Inflammatory macrophage treated with lipopolysaccharide for 1 hour (primary cell): ENCODE results near the gene FBXW4.

ENCODE experiments used
- DNase-seq, 2 donors: peaks; one replicate each; pipeline ENCODE4 v3.0.0-alpha.2; 2020 to 2022

FBXW4 gene

DNA sequence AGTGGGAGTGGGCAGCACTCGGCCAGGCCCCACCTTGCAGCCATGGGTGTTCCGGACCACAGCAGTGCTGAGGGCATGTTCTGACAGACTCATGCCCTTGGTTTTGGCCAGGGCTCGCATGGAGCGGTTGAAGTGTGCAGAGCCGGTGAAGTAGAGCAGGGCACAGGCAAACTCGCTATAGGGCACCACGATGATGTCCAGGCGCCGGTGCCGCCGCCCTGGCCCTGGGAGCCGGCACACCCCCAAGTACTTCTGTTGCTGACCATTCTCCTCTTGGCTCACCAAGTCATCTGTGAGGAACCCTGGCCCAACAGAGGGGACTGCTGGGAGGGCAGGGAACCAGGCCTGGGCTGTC is 115.5 kb downstream of the FBXW4 start:
- DNase-seq = no peak

DNA sequence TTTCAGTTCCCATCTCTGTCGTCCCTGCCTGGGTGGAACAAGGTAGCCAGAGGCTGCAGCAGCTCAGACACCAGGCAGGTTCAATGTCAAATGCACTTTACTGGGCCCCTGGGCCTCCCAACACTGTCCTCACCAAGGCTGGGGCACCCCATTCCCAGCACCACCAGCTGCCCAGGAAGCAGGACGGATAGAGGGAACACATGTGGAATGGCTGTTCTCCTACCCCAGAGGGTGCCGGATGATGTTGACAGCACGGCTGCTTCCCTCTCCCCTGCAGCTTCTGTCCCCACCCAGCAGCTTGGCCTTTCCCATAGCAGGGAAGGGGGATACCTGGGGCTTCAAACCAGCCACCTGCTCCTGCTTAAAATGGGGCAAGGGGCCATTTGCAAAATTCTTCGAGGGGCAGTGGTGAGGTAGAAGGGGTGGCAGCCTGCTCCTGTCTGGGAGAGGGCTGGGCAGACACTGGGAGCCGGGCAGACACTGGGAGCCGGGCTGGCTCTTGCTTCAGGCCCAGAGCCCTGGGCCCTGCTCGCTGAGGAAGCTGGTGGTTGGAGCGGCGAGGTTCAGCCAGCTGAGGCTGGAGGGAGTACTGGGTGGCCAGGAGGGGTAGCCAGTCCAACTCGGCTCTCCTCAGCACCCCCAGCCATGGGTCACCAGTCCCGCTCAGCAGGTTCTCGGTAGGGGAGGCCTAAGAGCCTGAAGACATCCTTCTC is 116.0 kb downstream of the FBXW4 start:
- no peak for DNase-seq

DNA sequence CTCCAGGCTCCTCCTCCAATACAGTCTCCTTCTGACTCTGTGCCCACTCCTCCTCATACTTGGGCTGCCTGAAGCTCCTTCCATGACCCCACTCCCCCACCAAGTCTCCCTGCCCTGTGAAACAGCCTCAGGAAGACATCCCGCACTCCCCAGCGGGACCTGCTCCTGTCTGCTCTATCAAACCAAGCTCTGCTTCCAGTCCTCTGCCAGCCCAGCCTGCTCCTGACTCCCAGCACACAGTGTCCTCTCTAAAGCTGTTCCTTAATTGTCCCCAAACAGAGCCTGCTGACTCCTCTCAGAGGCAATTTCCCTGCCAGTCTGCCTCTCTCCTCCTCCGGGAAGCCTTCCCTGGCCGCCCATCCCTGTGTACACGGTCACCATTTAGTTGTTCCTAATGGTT is 116.8 kb downstream of the FBXW4 start:
- DNase-seq = no peak

DNA sequence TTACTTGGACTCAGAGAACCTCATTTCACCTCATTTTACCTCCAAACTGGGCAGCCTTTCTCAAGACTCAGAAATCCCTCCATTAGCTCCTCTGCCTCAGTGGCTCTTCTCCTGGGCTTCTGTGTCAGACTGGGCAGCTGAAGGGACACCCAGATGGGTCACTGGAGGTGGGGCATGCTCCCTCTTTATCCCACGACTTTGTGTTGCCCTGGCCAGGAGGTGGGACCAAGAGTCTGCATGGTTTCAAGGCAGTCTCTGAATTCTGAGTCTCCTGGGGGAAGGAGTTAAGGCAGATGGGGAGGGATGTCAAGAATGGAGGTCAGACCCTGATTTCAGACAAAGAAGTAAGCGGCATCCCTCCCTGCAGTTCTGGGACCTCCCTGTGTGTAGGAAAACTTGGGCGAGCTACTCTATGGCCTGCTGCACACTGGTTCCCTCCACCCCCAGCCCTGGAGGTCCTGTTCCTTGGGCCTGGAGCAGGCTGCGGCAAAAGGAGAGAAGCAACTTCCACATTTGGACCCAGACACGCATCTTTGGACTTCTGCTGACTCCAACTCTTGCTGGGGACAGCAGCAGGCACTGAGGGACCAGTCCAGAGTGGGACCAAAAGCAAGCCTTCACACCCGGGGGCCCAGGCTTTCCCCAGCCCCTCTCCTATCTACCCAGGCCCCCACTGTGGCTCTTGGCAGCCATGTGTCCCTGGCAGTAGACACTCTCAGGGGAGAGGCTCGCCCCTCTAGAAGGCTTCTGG is 117.7 kb downstream of the FBXW4 start:
- DNase-seq = no peak

DNA sequence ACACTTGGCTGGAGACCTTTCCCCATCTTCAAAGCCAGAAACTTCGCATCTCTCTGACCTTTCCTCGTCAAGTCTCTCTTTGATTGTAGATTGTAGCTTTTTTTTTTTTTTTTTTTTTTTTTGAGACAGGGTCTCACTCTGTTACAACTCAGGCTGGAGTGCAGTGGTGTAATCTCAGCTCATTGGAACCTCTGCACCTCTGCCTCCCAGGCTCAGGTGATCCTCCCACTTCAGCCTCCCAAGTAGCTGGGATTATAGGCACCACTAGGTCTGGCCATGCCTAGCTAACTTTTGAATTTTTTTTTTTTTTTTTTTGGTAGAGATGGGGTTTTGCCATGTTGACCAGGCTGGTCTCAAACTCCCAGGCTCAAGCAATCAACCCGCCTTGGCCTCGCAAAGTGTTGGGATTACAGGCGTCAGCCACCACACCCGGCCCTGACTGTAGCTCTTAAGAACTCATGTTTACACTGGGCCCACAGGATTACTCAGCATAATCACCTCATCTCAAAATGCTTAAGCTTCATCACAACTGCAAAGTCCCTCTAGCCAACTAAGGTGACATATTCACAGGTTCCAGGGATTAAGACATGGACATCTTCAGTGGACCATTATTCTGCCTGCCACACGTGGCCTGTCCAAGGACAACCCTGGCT is 118.6 kb downstream of the FBXW4 start:
- DNase-seq = no peak

DNA sequence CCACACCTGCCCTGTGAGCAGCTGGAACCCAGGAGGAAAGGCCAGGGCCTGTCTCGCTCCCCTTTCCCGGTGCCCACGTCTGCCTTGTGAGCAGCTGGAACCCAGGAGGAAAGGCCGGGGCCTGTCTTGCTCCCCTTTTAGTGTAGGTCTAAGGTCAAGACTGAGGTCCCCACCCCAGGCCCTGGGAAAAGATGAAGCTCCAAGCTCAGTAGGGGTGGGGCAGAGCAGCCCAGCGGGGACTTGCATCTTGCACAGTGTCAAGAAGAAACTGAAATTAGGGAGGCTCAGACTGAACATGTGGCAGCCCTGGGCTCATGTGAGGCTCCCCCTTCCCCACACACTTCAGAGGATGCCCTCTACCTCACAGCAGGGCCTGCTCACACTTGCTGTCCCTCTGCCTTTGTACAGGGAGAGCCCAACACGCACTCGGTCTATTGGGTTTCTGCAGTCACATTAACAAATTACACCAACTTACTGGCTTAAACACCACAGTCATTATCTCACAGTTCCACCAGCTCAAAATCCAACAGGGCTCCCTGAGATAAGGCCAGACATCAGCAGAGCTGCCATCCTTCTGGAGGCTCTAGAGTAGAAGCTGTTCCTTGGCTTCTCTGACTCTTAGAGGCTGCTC is 119.3 kb downstream of the FBXW4 start:
- no peak for DNase-seq

DNA sequence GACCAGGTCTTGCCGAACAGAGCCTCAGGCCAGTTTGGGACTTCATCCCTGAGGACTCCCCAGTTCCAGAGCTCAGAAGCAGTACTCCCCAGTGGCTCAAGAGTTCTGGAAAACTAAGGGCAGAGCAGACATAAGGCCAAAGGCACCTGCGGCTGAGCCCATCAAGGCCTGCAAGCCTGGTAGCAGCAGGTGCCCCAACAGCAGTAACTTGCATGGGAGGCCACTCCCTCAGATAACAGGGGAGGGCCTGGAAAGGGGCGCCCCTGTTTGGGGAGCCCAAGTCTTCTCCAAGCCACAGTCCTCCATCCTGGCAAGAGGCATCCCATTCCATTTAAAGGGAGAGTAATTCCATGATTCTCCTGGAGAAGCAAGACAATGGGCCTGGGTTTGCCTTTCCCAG is 119.9 kb downstream of the FBXW4 start:
- no peak for DNase-seq

DNA sequence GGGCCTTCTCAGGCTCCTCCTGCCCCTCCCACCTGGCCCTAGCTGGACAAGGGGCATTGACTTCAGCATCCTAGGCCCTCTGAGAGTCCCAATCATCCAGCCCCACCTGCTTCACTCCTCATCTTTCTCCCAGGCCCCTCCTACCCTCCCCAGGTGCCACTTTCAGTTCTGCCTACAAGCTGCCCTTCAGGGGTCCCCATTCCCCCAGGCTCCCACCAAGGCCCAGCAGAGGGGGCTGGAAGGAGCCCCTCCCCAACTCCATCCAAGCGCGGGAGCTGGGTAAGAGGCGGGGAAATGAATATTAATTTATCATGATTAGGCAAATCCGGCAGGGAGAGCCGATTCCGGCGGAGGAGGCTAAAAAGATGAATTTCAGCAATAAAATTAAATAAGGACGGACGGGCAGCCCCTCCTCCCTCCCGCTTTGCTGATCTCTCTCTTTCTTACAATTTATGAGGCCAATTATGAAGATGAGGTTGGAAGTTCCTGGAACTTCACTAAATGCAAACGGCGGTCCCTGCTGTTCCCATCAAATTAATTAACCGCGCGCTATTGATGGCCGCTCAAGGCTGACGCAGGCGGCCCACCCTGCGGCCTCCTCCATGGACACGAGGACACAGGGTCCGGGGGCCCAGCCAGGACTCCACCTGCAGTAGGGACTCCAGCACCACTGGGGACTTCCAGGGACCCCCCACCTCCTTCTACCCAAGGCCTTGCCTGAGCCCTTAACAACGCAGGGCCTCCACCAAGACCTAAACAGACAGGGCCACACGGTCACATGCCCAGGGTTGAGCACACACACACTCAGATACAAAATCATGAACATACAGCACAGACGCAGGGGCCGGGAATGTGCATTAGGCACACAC is 120.9 kb downstream of the FBXW4 start:
- no peak for DNase-seq

DNA sequence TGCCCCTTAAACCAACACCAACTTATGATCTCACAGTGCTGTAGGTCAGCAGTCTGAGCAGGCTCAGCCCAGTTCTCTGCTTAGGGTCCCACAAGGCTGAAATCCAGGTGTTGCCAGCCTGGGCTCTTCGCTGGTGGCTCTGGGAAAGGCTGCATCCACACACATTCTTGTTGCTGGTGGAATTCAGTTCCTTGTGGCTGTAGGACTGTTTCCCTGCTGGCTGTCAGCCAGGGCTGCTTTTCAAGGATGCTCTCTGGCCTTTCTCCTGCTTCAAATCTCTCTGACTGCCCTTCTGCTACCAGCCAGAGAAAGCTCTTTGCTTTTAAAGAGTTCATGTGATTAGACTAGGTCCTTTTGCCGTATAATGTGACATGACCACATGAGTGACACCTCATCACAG is 122.2 kb downstream of the FBXW4 start:
- no peak for DNase-seq

DNA sequence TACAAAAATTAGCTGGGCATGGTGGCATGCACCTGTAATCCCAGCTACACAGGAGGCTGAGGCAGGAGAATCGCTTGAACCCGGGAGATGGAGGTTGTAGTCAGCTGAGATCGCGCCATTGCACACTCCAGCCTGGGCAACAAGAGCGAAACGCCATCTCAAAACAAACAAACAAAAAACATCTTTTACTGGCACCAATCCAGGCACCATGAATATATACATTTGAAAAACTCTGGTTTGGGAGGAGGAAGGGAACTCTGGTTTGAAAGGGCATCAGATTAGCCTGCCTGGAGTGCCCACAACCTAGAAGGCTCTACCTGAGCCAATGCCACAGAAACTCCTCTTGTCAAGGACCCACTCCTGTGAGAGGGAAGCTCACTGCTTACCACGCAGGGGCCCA is 122.8 kb downstream of the FBXW4 start:
- DNase-seq = no peak

DNA sequence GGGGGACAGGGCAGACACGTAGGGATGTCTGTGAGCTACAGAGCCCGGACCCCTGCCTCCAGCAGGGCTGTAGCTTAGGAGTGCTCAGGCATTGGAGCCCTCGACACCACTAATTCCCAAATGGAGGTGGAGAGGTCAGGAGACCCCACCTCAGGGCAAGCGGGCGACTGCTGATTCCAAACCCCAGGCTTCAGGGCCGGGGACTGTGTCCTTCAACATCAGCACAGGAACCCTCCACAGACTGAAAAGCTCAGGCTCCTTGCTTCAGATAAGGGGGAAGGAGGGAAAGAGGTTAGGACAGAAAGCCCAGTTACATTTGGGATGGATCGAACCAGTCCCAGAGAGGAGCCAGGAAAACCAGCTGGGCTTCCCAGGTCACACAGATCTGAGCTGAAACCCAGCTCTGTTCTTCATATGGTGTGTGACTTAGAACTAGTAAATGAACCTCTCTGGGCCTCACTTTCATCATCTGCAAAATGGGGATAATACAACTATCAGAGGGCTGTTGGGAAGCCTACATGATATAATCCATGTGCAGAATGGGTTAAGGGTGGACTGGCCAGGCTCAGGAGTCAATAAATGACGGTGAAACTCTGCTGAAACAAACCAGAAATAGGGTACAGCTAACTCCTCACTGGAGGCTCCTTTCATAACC is 123.6 kb downstream of the FBXW4 start:
- no peak for DNase-seq

DNA sequence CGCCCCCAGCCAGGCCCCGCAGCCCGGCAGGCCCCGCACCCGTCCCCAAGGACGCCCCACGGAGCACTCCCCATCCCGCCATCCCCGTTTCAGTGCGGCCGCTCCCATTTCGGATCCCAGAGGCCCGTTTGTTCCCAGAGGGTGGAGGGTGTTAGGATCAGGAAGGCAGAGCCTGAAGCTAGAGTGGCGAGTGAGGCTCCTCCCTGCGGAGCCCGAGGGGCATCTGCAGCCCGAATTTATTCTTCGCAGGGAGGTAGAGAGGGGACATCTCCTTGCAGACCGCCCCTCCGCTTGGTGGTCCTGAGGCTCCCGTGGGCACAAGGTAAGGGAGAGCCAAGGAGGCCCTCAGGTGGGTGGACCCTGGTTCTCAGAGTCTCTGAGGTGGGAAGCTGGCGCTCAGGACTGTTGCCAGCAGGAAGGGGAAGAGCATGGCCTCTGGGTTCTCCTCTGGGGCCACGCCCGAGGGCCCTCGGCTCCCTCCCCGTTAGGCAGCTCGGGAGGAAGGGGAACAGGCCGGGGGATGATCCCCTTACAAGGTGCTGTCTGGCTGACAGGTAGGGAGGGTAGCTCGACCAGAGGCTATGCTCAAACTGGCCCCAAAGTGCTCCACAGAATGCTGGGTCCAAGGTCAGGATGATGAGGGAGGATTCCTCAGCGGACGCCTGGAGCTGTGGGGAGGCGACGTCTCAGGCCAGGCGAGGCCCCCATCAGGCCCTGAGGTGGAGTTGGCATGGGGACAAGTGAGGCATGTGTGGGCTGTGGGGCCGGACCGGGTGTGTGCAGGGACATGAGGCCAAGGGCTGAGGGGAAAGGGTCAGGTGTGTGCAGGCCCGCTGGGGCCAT is 124.3 kb downstream of the FBXW4 start:
- peak; percentile 24 to 25 for DNase-seq

DNA sequence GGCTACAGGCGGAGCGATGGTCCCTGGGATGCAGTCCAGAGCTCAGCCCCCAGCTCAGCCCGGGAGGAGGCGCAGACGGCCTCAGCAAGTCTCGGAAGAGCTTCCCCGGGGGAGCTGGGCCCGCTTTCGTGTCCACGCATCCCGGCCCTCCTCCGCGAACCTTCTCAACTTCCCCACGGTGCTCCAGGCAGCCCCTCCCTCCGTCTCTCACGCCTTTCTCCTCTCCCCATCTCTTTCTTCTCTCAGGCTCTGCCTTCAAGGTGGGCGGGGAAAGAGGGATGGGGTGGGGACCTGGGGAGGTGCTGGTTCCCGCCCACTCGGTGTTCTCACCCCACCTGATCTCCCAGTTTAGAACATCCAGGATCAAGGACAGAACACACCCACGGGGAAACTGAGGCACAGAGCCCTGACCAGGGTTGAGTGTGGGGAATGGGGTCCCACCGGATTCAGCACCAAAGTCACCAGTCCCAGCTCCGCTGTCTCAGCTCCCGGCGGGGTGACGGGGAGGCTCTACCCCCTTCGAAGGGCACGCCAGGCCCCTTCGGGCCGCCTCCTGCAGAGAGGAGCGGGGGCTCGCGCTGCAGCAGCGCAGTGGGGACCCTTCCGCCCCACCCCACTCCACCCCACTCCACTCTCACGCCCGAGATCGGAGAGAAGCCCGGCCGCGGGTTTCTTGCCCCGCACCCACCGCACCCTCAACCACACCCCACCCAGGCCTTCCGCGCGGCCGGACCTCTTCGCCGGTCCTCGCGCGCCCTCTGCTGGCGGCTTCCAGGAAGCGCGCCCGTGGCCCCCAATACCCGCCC is 125.1 kb downstream of the FBXW4 start:
- peak; percentile 45 to 88 for DNase-seq

DNA sequence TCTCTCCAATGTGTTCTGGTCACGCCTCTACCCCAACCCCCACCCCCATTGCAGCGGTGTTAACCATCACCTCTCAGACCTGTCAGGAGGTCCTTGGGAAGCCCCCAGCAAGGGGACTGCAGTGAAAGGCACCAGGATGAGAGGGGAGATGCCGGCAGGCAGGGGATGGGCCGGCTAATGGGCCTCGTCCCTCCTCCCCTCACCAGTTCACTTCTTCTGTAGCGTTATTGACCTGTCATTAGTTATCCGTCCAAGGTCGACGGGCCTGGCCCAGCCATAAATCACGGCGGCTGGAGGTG is 125.7 kb downstream of the FBXW4 start:
- no peak for DNase-seq

DNA sequence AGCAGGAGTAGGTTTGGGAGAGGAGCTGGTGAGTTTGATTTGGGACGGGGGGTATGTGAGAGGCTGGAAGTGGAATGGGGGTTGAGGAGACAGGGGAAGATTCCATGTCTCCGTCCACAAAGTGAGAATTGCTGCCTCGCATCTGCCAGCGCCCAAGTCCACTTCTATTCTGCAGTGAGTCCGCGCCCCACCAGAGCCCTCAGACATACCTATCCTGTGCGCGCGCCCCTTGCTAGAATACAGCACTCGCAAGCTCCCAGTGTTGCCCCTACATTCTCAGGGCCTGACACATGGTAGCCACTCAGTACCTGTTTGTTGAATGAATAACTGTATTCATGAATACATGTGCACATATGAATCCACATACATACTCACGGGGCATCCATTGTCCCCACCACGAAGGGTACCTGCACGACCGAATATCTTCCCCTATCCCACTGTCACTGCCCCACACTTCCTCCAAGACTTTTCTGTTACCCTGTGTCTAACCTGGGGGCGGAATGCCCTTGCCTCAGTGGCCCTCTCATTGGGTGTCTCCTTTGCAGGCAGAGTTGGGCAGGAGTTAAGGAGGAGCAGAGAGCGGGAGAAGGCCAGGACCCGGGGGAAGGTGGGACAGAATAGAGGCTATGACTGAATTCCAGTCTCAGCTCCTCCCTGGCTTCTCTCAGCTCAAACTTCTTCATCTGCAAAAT is 126.8 kb downstream of the FBXW4 start:
- DNase-seq = no peak

DNA sequence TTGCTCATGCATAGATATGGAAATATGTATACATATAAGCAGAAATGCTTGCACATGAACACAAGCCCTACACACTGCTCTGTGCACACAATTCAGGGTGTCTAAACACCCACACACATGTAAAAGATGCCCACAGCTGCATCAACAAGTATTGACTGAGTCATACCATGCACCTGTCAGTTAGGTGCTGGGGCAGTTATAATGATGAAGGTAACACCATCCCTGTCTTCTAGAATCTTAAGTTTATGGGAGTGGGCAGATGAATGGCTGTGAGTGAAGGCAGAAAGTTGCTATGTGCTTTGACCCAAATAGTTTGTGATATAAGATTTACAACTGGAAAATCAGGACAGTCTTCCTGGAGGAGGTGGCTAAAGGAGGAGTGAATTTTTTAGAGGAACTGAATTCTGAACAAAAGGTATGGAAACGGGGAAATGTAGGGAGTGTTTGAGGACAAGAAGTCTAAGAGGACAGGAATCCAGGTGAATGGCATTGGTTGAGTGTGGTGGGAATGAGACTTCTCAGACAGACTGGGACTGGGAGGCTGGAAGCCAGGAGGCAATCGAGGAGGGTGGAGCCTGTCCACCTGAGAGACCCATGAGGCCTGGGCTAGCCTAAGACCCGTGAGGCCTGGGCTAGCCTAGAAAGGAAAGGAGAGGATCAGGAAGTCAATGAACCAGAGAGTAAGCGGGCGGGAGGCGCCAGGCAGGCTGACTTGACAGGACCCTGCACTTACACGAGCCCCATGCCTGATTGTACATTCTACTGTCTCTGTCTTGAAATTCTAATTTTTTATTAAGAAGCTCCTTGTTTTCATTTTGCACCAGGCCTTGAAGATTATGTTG is 127.6 kb downstream of the FBXW4 start:
- no peak for DNase-seq

DNA sequence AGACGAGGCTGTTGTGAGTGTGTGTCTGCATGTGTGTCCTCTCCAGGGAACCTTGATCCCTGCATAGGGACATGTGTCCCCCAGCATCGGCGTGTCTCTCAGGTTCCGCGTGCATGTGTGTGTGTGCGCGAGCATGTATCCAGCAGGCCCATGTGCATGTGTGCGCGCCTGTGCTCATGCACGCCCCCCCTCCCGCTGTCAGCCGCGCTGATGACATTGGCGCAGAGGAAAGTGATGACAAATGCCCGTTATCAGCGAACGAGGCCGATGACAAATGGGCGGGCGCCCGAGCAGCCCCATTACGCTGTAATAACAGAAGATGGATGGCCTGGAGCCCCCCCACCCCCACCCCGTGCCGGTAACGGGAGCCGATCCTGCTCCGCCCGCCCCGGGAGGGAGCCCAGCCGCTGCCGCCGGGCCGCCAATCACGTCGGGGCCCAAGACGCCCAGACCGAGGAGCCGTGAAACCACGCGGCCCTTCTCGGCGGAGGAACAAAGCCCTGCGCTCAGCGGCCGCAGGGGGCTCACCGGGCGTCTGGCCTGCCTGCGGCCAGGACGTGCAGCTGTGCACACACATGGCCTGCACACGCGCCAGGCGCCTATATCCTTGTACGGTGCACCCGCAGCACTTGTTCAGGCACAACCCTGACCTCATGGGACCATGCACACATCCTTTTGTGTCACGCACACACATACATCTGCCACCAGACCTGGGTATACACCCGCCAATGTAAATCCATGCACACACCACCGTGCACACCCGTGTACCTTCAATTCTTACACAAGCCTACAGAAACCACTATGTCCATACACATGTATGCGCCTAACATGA is 128.4 kb downstream of the FBXW4 start:
- no peak for DNase-seq

DNA sequence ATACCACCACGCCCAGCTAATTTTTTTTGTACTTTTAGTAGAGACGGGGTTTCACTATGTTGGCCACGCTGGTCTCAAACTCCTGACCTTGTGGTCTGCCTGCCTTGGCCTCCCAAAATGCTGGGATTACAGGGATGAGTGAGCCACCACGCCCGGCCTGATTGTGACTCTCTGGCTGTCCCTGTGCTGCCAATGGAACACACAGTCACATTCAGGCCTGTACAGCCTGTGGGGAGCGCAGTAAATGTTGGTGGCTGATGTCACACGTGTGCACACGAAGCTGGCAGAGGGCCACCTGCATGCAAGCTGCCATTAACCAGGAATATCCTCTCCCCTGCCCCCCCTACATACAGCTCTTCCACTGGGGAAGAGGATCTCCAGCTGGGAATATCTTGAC is 129.0 kb downstream of the FBXW4 start:
- no peak for DNase-seq
